Right atrium auricular region (tissue), 2 donors: ENCODE measurements around the gene RUNX2. TPM values are rescaled to one million over a fixed set of nuclear protein-coding genes. Genes with fewer than 3 reads are reported as not detected.

ENCODE experiments used
- DNase-seq: peaks from one replicate; pipeline ENCODE4 v3.0.0-alpha.2; 2019; ENCODE audit warnings: low spot score
- H3K27ac ChIP-seq, 2 donors: fragments of 200-600 bp; sonication (generic); 1 replicate in 1 of 2; 2 replicates in 1 of 2; pipeline ENCODE4 v1.5.1; 2016 to 2019
- H3K27me3 ChIP-seq, 2 donors: fragments of 200-600 bp; sonication (generic); one replicate each; pipeline versions ENCODE4 v1.5.1 to v1.6.0; 2017 to 2019
- H3K36me3 ChIP-seq: fragments of 200-600 bp; sonication (generic); one replicate; pipeline ENCODE4 v1.5.1; 2016
- H3K4me1 ChIP-seq, 2 donors: fragments of 200-600 bp; sonication (generic); one replicate each; pipeline versions ENCODE4 v1.5.1 to v1.6.0; 2017 to 2019
- H3K4me3 ChIP-seq, 2 donors: fragments of 200-600 bp; sonication (generic); 1 replicate in 1 of 2; 2 replicates in 1 of 2; pipeline ENCODE4 v1.5.1; 2017 to 2019; ENCODE audit warnings: mild to moderate bottlenecking in 1 of 2, moderate library complexity in 1 of 2
- H3K9me3 ChIP-seq, 2 donors: fragments of 200-600 bp; sonication (generic); one replicate each; pipeline ENCODE4 v1.5.1; 2019
- total RNA-seq, 2 donors: library from RNA; depleted of rRNA; stranded (reverse); fragments of >200 nt; gene quantifications; one replicate each; pipeline ENCODE4 v1.1.0, GENCODE V29; 2016
- TF ChIP-seq, protein P1 (sequence below), 2 donors: fragments of 200-600 bp; sonication (generic); IDR thresholded peaks; one replicate each; pipeline ENCODE4 v1.5.1; 2019; ENCODE audit warnings: antibody characterized with exemption in 2 of 2

Gene RUNX2
- total RNA-seq, 2 donors from 2014 or later = 0.55 to 0.85 TPM

GRCh38 chr6:45448417-45449389 is 120.6 kb downstream of the RUNX2 start:
- TF ChIP-seq, protein P1, sequence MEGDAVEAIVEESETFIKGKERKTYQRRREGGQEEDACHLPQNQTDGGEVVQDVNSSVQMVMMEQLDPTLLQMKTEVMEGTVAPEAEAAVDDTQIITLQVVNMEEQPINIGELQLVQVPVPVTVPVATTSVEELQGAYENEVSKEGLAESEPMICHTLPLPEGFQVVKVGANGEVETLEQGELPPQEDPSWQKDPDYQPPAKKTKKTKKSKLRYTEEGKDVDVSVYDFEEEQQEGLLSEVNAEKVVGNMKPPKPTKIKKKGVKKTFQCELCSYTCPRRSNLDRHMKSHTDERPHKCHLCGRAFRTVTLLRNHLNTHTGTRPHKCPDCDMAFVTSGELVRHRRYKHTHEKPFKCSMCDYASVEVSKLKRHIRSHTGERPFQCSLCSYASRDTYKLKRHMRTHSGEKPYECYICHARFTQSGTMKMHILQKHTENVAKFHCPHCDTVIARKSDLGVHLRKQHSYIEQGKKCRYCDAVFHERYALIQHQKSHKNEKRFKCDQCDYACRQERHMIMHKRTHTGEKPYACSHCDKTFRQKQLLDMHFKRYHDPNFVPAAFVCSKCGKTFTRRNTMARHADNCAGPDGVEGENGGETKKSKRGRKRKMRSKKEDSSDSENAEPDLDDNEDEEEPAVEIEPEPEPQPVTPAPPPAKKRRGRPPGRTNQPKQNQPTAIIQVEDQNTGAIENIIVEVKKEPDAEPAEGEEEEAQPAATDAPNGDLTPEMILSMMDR (IDR thresholded peaks at IDR 0.05) = no peak

GRCh38 chr6:45450132-45450531 is 122.0 kb downstream of the RUNX2 start:
- TF ChIP-seq, protein P1 (IDR thresholded peaks at IDR 0.05) = no peak
- H3K36me3 ChIP-seq = no peaks in the 10 kb centered on the region
- no peaks in the 10 kb centered on the region for H3K27me3 ChIP-seq
- no peak overlapping the region for H3K4me3 ChIP-seq
- no peak for DNase-seq
- H3K4me1 ChIP-seq = peaks cover 0 to 25% of the 10 kb centered on the region in 2 donors
- no peak overlapping the region for H3K27ac ChIP-seq
- H3K9me3 ChIP-seq = no peaks in the 10 kb centered on the region

More at GRCh38 chr6:45448417-45449389, 120.6 kb downstream of the RUNX2 start:
- H3K4me3 ChIP-seq = no peak overlapping the region
- H3K9me3 ChIP-seq = no peaks in the 10 kb centered on the region
- H3K27ac ChIP-seq = no peak overlapping the region
- H3K36me3 ChIP-seq = no peaks in the 10 kb centered on the region
- no peak for DNase-seq
- H3K4me1 ChIP-seq = peaks cover 0 to 26% of the 10 kb centered on the region in 2 donors
- no peaks in the 10 kb centered on the region for H3K27me3 ChIP-seq

- TF ChIP-seq, protein P1 (IDR thresholded peaks at IDR 0.05) = no peak
- no peak for DNase-seq
- H3K9me3 ChIP-seq = no peaks in the 10 kb centered on the region
- no peak overlapping the region for H3K27ac ChIP-seq
- no peaks in the 10 kb centered on the region for H3K27me3 ChIP-seq
- H3K36me3 ChIP-seq = no peaks in the 10 kb centered on the region
- peaks cover 0 to 18% of the 10 kb centered on the region in 2 donors for H3K4me1 ChIP-seq
- no peak overlapping the region for H3K4me3 ChIP-seq
Measured at GRCh38 chr6:45450831-45451230, 122.7 kb downstream of the RUNX2 start.

DNA sequence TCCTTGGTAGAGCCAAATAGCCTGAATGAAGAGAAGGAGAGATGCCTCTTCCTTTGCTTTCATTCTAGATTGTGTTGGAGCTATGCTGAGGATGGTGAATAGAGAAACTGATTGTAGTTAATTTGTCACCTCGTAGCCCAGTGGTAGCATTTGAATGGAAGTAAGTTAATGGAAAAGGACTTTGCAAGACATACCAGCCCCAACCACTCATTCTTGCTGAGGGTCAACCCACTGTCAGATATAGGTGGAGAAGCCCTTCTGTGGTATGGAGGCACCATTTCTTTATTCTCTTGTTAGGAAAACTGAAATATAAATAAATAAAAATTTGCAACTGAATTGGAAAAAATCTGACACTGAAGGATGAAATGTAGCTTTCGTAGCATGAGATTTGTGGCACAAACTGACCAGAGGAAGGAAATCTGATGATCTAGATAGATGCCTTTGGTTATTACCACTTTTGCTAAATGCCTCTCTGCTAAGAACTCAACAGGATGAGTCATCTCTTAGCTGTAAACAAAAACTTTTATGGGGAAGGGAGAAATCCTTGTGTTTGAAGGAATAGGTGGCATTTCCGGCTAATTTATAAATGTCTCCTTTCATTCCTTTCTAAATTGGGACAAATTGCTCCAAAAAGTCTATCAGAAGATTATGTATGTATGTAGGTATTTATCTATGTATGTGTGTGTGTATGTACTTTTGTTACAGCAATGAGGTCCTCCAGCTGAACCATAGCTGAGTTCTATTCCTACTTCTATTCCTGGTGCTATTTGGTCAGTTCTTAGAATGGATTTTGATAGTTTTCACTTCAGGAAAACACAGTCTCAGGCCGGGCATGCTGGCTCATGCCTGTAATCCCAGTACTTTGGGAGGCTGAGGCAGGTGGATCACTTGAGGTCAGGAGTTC is 126.1 kb downstream of the RUNX2 start:
- no peaks in the 10 kb centered on the region for H3K9me3 ChIP-seq
- H3K4me3 ChIP-seq = no peak overlapping the region
- no peaks in the 10 kb centered on the region for H3K36me3 ChIP-seq
- no peak for DNase-seq
- no peaks in the 10 kb centered on the region for H3K4me1 ChIP-seq
- H3K27ac ChIP-seq = no peak overlapping the region
- H3K27me3 ChIP-seq = no peaks in the 10 kb centered on the region
- TF ChIP-seq, protein P1 (IDR thresholded peaks at IDR 0.05) = no peak

- H3K4me1 ChIP-seq = no peaks in the 10 kb centered on the region
- no peak overlapping the region for H3K27ac ChIP-seq
- no peak overlapping the region for H3K4me3 ChIP-seq
- no peak for DNase-seq
- TF ChIP-seq, protein P1 (IDR thresholded peaks at IDR 0.05) = no peak
- H3K36me3 ChIP-seq = no peaks in the 10 kb centered on the region
- H3K9me3 ChIP-seq = no peaks in the 10 kb centered on the region
- no peaks in the 10 kb centered on the region for H3K27me3 ChIP-seq
Measured at GRCh38 chr6:45455408-45455807, 127.3 kb downstream of the RUNX2 start.
